GM11168 (cell line): ENCODE measurements around the gene MACROD2.
"Not testable (repeated sequence)": the region's sequence is repeated elsewhere in the genome, so short reads cannot be mapped to it uniquely, and the experiment has no call there.

Source experiments
- in situ Hi-C: fragments of 300-500 bp; cut with MboI; formaldehyde crosslinking; loops from one replicate; pipeline ENCODE4 v1.12.0; 2022; ENCODE audit warnings: low sequenced_read_pairs; ENCODE audit not compliant: unreplicated experiment

The MACROD2 gene

DNA sequence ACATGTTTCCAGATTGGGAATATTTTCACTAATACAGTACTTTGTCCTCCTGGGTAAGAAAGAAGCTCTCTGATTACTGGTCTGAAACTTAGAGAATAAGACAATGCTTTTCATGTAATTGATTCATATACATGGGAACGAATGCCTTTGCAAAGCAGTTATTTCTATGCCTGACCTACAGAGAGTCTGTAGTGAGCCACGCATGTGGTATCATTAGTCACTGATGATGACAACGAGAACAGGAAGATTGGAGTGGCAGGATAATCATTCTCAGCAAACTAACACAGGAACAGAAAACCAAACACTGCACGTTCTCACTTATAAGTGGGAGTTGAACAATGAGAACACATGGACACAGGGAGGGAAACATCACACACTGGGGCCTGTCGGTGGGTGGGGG is 1382.3 kb downstream of the MACROD2 start:
- in situ Hi-C loops: not testable (repeated sequence)

- in situ Hi-C loops: no loop called here
These were observed 1382.8 kb downstream of the MACROD2 start for GRCh38 chr20:15378151-15378550.

- in situ Hi-C loops: no loop called here
These were observed 1384.5 kb downstream of the MACROD2 start for GRCh38 chr20:15379681-15380296.

DNA sequence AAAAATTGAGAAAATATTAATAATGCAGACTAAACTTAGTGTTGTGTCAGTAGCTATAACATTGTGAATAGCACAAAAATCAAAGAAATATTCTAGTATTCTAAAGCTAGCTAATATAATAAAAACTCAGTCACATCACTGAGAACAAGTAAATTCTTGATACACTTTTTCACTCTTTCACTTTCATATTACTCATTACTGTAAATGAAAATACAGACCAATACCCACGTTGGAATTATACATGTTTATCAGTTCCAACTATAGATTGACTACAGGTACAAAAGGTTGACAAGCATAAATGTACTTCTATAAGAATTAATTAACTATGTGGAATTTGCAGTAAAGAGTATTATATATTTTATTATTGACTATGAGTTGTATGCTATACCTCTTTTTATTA is 1385.5 kb downstream of the MACROD2 start:
- in situ Hi-C loops: no loop called here

DNA sequence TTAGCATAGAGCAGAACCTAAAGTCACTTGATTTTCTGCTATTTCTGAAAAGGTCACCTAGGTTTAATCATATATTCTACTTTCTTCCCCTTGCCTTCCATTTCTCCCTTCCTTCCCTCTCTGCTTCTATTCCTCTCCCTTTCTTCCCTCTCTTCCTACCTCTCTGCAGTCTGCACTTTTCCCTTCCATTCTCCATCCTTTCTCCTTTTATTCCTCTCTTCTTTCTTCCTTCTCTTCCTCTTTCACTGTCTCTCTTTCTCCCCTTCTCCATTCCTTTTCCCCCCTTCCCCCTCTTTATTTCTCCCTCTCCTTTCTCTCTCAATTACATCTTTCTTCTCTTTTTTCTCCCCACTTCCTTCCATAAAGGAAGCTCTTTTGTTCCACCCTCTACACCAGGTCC is 1391.9 kb downstream of the MACROD2 start:
- in situ Hi-C loops: no loop called here

DNA sequence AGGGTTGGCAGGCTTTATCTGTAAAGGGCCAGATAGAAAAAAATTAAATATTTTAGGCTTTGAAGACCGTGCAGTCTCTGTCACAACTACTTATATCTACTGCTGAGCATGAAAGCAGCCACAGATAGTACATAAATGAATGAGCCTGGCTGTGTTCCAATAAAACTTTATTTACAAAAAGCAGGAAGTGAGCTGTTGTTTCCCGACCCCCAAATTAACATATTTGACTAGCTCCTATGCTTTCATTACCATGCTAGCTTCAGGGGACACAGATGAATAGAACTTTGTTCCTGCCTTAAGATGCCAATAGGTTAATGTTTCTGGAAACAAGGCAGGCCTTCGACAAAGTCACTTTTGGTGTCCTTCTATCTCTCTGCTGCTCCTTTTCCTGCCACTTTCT is 1400.1 kb downstream of the MACROD2 start:
- in situ Hi-C loops: no loop called here

DNA sequence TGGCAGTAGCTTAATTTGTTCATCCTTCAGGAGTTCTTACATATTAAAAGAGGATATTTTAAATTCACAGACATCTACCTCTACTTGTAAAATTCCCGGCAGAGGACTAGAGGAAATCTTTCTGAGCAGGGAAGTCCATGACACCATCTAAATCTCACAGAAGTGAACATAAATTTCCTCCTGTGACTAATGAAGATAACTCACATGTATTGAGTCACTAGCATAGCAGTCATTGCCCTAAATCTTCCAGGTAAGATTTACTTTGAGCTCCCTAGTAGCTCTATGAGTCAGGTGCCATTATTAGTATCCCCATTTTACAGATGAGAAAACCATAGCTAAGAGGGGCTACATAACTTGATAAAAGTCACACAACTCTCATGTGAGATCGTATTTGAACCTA is 1400.7 kb downstream of the MACROD2 start:
- in situ Hi-C loops: no loop called here

DNA sequence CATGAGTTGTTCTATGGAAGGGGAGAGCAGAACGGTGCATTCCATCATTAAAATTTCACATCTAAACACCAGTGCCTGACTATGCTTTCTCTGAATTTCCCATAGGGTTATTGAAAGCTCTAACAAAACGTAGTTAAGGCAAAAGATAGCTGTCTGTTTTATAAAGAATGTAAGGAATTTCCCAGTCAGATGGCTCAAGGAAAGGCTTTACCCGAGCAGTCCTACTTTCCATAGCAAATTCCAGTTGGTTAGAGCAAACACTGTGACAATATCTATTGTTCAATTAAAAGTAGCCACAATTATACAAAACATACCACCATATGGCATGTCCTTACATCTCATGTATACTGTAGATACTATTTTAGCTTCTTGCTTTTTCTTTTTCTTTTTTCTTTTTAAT is 1401.6 kb downstream of the MACROD2 start:
- in situ Hi-C loops: no loop called here

DNA sequence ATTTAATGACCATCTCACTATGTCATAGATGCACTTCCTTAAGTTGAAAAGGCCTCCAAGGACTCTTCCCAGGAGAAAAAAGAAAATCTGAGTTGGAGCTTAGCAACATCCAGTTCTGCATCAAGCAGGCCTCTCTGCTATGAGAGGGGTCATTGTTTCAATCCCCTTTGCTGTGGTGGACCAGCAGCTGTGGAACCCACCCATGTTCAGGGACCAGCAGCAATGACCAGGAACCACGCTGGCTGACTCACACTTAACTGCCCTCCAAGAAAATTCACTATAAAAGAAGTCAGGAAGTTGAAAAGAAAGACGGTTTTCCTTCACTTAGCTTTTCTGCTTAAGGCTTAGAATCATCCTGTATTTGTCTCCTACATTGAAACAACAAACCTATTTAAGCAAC is 1404.5 kb downstream of the MACROD2 start:
- in situ Hi-C loops: no loop called here

DNA sequence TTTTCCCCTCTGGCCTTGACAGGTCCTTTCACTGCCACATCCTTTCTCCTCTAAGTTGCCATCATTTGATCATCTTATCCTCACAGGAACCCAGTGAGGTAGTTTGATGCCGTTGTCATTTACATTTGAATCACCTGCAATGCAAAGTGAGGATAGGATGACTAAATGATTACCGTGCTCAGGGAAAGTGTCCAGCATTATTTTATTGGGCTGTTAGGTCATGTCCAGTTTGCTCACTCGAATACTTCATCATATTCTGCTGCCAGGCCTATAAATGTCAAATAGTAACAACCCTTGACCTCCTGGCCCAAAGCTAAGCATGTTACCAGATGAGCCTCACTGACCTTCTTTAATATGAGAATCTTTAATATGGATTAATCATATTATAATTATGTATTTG is 1410.8 kb downstream of the MACROD2 start:
- in situ Hi-C loops: no loop called here

GRCh38 chr20:15411781-15412180 is 1416.5 kb downstream of the MACROD2 start:
- in situ Hi-C loops: no loop called here

GRCh38 chr20:15415908-15416307 is 1420.6 kb downstream of the MACROD2 start:
- in situ Hi-C loops: no loop called here

DNA sequence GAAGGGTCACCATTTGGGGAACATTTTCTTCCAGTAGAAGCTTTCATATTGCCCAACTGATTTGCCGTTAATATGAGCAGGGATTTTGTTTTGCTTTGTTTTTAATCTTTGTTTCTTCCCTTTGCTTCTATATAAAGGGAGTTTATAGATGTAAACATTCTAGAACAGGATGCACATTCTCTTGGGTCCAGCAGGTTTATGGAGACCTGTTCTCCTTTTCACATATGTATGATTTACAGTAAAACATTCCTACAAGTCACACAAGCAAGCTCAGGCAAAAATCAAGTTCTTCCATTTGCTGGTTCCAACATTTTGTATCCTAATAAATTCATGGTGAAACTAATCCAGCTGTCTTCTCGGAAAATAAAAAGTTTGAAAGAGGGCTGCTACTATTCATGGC is 1424.5 kb downstream of the MACROD2 start:
- in situ Hi-C loops: no loop called here

DNA sequence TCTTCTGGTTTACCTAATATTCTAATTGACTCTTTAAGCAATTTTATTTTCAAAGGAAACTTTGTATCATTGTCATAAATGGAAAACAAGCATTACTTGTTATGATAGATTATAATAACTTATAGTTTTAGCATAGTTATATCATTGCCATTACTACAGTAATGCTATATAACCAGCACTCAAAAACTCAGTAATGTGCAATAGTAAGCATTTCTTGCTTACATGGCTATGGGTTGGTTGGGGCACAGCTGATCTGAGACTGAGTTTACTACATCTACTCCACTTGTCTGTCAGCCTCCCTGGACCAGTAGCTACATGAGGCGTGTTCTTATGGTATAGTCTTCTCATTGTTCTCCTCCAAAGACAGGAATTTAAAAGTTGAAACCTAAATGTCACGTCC is 1427.7 kb downstream of the MACROD2 start:
- in situ Hi-C loops: no loop called here

DNA sequence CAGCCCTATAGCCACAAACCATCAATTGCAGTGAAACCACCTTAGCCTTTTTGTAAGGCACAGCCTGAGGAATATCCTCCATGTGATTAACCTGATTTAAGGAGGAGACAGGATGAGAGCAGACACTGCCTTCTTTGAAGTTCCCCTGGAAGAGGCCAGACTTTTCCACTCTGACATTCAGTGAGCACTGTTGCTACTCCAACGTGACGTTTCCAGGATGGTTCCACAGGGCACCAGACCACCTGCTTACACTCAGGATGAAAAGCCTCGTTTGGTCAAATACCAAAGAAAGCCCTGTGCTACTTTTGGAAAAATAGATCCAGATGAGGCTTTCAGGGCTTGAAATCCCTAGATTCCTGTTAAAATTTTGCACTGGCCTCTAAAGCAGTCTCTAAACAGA is 1444.2 kb downstream of the MACROD2 start:
- in situ Hi-C loops: no loop called here

DNA sequence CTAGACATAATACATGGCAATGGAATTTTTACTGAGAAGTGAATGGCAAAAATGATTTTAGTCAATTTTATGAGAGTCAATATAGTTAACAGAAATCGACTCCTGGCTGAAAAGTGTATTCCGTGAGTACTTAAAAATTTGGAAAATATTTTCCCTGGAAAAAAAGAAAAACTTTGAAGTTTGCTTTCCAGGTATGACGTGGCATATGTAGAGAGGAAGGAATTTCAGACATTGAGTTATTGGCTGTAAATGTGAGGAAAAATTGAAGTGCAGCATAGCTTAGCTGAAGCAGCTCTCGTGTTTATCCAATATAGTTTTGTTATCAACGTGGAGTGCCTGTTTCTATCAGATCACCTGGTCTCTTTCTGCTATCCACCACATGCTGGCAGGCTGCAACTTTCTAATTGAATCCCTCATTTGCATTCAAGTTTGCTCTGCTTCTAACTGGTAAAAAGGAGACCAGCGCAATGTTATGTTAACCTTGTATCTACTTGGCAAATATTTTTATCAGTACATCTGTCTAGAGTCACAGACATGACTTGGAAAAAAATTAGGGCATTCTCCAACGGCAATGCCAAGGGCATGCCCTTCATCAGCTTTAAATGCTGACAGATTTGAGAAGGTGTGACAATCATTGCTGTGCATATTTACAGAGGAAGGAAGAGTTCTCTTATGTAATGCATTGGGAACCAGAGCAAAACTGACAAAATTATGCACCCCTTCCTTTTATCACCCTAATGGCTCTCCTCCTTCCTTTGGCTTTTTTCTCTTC is 1444.9 kb downstream of the MACROD2 start:
- in situ Hi-C loops: no loop called here

DNA sequence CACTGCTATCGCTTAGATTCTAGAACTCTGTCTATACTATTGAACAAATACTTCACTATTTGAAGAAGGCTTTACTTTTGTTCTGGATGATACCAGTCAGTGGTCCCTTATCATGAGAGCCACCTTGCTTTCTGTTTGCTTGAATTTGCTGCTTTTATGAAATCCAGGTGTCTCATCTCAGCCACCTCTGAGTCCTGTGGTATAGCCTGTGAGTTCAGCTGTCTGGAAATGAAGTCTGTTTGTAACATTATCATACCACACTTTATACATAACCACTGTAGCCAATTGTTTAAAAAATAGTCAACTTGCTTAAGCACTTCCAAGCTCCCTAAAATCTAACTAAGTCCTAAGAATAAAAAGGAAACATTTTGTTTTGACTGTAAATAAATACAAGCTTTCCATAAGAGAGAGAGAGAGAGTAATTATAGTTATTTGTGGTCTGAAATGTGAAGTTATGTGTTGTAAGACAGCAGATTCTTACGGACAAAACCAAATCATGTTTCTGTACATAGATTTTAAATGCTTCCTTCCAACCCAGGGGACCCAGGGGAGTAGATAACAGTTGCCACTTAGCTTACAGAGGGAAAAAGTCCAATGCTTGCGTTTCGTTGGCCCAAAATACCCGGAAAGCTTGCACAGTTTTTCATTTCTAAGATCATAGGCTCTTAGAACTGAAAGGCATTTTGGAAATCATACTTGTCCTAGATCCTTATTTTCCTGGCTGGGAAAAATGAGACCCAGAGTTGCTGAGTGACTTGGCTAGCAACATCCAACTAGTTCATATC is 1449.9 kb downstream of the MACROD2 start:
- in situ Hi-C loops: no loop called here

- in situ Hi-C loops: no loop called here
These were observed 1451.1 kb downstream of the MACROD2 start for GRCh38 chr20:15446373-15446772.

GRCh38 chr20:15447549-15447948 is 1452.2 kb downstream of the MACROD2 start:
- in situ Hi-C loops: no loop called here

DNA sequence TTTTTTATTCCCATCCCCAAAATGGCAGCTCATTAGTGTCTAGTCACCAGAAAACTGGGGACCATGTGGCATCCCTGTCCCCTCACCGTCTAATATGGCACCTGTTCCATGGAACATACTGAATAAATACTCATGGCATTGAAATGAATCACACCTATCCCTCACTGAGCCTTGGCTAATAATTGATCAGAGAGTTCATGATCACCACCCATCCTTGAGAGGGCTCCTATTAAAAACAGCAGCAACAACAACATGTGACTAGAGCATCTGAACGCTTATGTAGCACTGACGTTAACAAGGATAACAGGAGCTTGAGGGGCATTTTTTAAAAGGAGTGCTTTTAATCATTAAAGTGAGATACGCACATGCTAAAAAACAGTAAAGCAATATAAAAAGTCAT is 1453.7 kb downstream of the MACROD2 start:
- in situ Hi-C loops: no loop called here

- in situ Hi-C loops: no loop called here
These were observed 1455.9 kb downstream of the MACROD2 start for GRCh38 chr20:15451241-15451640.
